Stimulated activated CD8-positive, alpha-beta memory T cell treated with anti-CD3 and anti-CD28 coated beads, Interleukin-12 subunit alpha, Interleukin-12 subunit beta, amount 100 ng/mL, for 4 hours (primary cell): ENCODE measurements around the gene POU4F2.

Experiments
- DNase-seq: peaks from one replicate; pipeline ENCODE4 v3.0.0-alpha.2; 2020; ENCODE audit warnings: low read depth

POU4F2 gene

GRCh38 chr4:146638786-146639505, at the start of gene POU4F2:
Gene POU4F2, plus strand, starts transcription at chr4:146638893. Its CDS starts 248 bp downstream, at chr4:146639141.
- no peak for DNase-seq

- DNase-seq, result no peak
Observed at GRCh38 chr4:146590801-146591200, 47.9 kb upstream of the POU4F2 start.

DNA sequence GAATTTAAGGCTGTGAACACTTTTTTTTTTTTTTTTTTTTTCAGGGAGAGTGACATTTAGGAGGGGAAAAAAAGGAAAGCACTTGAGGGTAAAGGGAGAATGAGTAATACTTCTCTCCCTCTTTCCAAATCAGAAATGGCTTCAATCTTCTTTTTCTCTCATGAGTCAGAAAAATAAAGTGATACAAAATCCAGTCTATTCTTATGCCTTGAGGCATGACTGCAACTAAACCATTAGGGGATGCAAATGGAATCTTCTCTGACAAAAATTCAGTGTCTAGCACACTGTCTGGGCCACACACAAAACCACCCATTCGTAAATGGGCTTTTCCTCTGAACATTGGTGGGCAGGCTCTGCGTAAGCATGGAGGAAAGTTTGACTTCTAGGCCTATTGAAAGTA, 46.7 kb upstream of the POU4F2 start:
- DNase-seq, result no peak

- DNase-seq, result no peak
Observed at GRCh38 chr4:146632770-146633470, 5.8 kb upstream of the POU4F2 start.

DNA sequence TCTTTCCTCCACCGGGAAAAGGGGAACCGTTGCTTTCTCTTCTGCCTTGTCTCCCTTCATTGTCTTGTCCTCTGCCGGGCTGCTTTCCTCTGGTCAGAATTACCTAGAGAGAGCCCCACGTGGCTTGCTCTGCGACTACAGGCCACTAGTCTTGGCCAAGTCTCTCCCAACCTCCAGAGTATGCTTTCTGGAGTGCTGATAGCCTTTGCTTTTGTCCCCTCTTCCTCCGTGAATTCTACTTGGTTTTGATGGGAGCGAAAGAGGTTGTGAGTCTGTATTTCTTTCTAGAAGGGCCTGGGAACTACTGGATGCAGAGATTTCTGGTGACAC, 5.3 kb upstream of the POU4F2 start:
- no peak for DNase-seq

- no peak for DNase-seq
Observed at GRCh38 chr4:146634825-146635224, 3.9 kb upstream of the POU4F2 start.

GRCh38 chr4:146637621-146638332, 916 bp upstream of the POU4F2 start:
- no peak for DNase-seq

DNA sequence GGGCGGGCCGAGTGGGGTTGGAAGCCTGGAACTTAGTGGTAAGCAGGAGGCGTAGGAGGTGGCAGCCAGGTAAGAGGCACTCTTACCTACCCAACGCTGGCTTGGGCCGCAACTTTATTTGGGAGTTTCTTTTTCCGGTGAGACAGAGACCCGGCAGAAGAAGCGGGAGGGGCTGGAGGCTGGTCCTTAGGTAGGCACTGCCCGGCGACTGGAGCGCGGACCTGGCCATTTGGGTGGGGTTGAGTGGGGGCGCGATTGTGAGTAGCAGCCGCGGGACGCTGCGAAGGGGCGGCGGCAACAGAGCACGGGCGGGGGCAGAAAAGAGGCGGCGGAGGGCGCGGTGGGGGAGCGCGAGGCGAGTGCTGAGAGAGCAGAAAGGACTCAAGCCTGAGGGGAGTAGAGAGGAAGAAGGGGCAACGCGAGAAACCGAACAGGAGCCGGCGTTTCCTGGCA, 334 bp upstream of the POU4F2 start:
- DNase-seq, result no peak

GRCh38 chr4:146639506-146639932, 826 bp downstream of the POU4F2 start:
- no peak for DNase-seq

DNA sequence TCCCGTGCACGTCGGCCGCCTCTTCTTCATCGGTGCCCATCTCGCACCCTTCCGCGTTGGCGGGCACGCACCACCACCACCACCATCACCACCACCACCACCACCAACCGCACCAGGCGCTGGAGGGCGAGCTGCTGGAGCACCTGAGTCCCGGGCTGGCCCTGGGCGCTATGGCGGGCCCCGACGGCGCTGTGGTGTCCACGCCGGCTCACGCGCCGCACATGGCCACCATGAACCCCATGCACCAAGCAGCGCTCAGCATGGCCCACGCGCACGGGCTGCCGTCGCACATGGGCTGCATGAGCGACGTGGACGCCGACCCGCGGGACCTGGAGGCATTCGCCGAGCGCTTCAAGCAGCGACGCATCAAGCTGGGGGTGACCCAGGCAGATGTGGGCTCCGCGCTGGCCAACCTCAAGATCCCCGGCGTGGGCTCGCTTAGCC, 1.4 kb downstream of the POU4F2 start:
- no peak for DNase-seq

- DNase-seq, result no peak
Observed at GRCh38 chr4:146640465-146641061, 1.9 kb downstream of the POU4F2 start.

DNA sequence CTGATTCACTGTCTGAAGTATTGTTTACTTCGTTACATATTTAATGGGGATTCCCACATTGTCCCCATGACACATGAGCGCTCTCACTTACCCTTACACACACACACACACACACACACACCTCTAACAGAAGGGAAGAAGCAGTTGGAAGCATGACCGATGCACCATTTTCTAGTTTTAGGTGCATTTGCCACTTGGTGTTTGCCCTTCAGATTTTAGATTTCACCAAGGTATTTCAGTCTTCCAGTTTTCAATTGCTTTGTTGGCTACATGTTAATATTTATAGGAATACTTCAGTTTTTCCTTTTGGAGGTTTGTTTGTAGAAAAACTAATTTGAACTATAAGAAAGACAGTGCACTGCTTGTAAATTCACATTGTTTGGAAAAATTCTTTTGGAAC, 3.1 kb downstream of the POU4F2 start:
- no peak for DNase-seq

GRCh38 chr4:146643812-146644401, 5.2 kb downstream of the POU4F2 start:
- DNase-seq, result no peak

- no peak for DNase-seq
Observed at GRCh38 chr4:146645921-146646320, 7.2 kb downstream of the POU4F2 start.

DNA sequence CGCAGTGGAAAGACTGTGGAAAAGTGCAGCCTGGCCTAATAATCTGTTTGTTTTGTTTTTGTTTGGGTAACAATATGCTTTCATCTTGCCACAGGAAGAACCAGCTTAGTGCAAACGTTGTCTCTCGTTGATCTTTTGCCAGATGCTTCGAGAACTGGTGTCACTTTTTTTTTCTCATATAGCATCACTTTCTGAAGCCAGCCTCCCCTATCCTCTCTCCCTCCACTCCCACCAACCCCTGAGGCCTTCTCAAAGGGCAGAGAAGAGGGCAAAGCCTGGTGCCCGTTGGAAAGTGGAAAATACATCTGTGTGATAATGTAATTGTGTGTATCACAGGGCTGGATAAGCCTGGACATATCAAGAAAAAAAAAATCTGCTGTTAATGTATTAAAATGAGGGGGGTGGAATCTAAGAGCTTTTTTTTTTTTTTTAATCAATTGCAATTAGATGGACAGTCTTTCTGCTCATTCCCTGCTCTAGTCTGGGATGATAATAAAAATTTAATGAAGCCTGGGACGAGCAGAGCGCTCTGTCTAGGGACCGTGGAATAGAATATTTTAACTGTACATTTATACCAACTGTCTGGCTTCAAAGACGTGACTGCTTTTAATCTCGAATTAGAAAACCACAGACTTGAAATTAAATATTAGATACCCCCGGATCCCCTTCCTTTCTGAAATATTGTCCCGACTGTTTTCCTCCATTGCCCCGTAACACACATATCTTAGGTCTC, 8.1 kb downstream of the POU4F2 start:
- no peak for DNase-seq

- no peak for DNase-seq
Observed at GRCh38 chr4:146647615-146648460, 9.1 kb downstream of the POU4F2 start.

- no peak for DNase-seq
Observed at GRCh38 chr4:146648461-146648783, 9.7 kb downstream of the POU4F2 start.

DNA sequence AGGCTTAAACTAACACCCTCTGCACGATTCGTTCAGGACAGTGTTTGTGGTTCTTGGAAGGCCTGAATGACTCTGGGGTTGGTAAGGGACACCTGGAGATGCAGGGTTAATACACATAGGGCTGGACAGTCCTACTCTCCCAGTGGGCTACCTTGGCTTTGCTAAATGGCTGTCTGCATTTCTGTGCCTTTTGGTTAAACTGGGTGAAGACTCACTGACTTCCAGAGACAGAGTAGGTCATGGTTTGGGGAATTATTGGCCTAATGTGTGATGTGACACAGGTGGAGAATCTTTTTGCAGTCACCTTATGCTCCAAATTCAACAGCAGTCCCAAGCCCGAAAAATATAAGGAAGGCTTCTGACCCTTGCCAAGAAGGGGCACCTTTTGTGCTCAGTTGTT, 10.5 kb downstream of the POU4F2 start:
- no peak for DNase-seq

DNA sequence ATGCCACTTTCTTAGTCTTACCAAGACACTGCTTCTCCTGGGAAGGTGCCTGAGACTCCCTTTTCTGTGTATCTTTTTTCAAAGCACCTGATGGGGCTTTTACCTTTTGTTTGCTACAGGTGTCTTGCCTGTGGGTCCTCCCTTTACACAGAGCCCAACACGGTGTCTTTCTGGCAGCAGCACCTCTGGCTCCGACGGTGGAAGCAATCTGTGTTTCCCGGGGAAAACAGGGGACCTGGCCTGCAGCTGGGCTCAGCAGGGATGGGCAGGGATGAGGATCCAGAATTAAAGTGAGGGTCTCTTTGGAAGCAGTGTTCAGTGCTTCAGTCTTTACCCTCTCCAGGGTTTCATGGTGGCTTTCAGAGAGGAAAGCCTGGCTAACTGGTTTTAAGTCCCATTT, 11.3 kb downstream of the POU4F2 start:
- DNase-seq, result no peak

- DNase-seq, result no peak
Observed at GRCh38 chr4:146654687-146655520, 16.2 kb downstream of the POU4F2 start.
